NCI-H1694 treated with DMSO at 0.1 percent for 48 hours (cell line): Measurements from ENCODE around the gene PRR5.
A peak's percentile ranks its signal among the peaks of the same experiment; 100 is the strongest.
"Not testable (repeated sequence)": the region's sequence is repeated elsewhere in the genome, so short reads cannot be mapped to it uniquely, and the experiment has no call there.

Experiments used
- DNase-seq: peaks from one replicate; lab custom pipeline; 2025; lab: John Stamatoyannopoulos, UW

Gene PRR5

GRCh38 chr22:44701824-44702478 lies at the start of gene PRR5:
PRR5 (plus strand) TSS chr22:44702204; CDS start chr22:44702475, 271 bp downstream.
- no peak for DNase-seq

- not testable (repeated sequence) for DNase-seq
These were observed 49.1 kb upstream of the PRR5 start for GRCh38 chr22:44652866-44653265.

GRCh38 chr22:44658311-44658953 lies 43.6 kb upstream of the PRR5 start:
- DNase-seq, result no peak

GRCh38 chr22:44659140-44659539 lies 42.9 kb upstream of the PRR5 start:
- DNase-seq, result peak; percentile 57

- no peak for DNase-seq
These were observed 41.8 kb upstream of the PRR5 start for GRCh38 chr22:44660051-44660830.

- DNase-seq, result no peak
These were observed 40.9 kb upstream of the PRR5 start for GRCh38 chr22:44661070-44661469.

GRCh38 chr22:44661659-44662569 lies 40.1 kb upstream of the PRR5 start:
- DNase-seq, result no peak

GRCh38 chr22:44663256-44663999 lies 38.6 kb upstream of the PRR5 start:
- DNase-seq, result no peak

GRCh38 chr22:44664149-44664548 lies 37.9 kb upstream of the PRR5 start:
- DNase-seq, result no peak

GRCh38 chr22:44665115-44665514 lies 36.9 kb upstream of the PRR5 start:
- no peak for DNase-seq

GRCh38 chr22:44666207-44666585 lies 35.8 kb upstream of the PRR5 start:
- DNase-seq, result peak; percentile 42

- no peak for DNase-seq
These were observed 34.7 kb upstream of the PRR5 start for GRCh38 chr22:44667276-44667675.

GRCh38 chr22:44667829-44668189 lies 34.2 kb upstream of the PRR5 start:
- no peak for DNase-seq

- no peak for DNase-seq
These were observed 33.7 kb upstream of the PRR5 start for GRCh38 chr22:44668190-44668885.

GRCh38 chr22:44668886-44669521 lies 33.0 kb upstream of the PRR5 start:
- DNase-seq, result no peak

- DNase-seq, result peak; percentile 38
These were observed 32.4 kb upstream of the PRR5 start for GRCh38 chr22:44669561-44669976.

GRCh38 chr22:44670220-44670988 lies 31.6 kb upstream of the PRR5 start:
- DNase-seq, result no peak

GRCh38 chr22:44671742-44672141 lies 30.3 kb upstream of the PRR5 start:
- DNase-seq, result no peak

- DNase-seq, result no peak
These were observed 29.4 kb upstream of the PRR5 start for GRCh38 chr22:44672632-44673031.
